Fibroblast of skin of back (primary cell): ENCODE results near the gene TCEAL3. TPM values are rescaled to one million over a fixed set of nuclear protein-coding genes. Genes with fewer than 3 reads are reported as not detected.
"Not testable (repeated sequence)": the region's sequence is repeated elsewhere in the genome, so short reads cannot be mapped to it uniquely, and the experiment has no call there.

Experiments
- DNase-seq: peaks from one replicate; pipeline ENCODE4 v3.0.0-alpha.2; 2013
- polyA plus RNA-seq, 2 experiments: library from polyadenylated mRNA; unstranded; fragments of 120-200 nt; gene quantifications; one replicate each; pipeline ENCODE4 v1.2.1, GENCODE V29; 2013; ENCODE audit not compliant: insufficient read length in 2 of 2

The TCEAL3 gene
- polyA plus RNA-seq (2013, experiment 1 of 2; ENCODE audit: insufficient read length), result 49.3 TPM
- polyA plus RNA-seq (2013, experiment 2 of 2; ENCODE audit: insufficient read length), result 76.8 TPM

- DNase-seq, result peak; percentile 52
These were observed at the start of gene TCEAL3 for GRCh38 chrX:103607364-103608305. TCEAL3 (plus strand) TSS chrX:103607963; CDS start chrX:103609065, 1,102 bp downstream.

- DNase-seq, result no peak
These were observed 47.5 kb upstream of the TCEAL3 start for GRCh38 chrX:103560256-103560655.

GRCh38 chrX:103562801-103563200, 45.0 kb upstream of the TCEAL3 start:
- DNase-seq, result peak; percentile 27

- DNase-seq, result no peak
These were observed 42.6 kb upstream of the TCEAL3 start for GRCh38 chrX:103565197-103565596.

GRCh38 chrX:103565752-103566151, 42.0 kb upstream of the TCEAL3 start:
- peak; percentile 54 for DNase-seq

- DNase-seq, result no peak
These were observed 36.6 kb upstream of the TCEAL3 start for GRCh38 chrX:103571121-103571520.

- DNase-seq, result no peak
These were observed 36.0 kb upstream of the TCEAL3 start for GRCh38 chrX:103571726-103572125.

- DNase-seq, result no peak
These were observed 34.6 kb upstream of the TCEAL3 start for GRCh38 chrX:103573202-103573601.

GRCh38 chrX:103584596-103584995, 23.2 kb upstream of the TCEAL3 start:
- no peak for DNase-seq

GRCh38 chrX:103585411-103586313, 22.1 kb upstream of the TCEAL3 start, which contains the start of gene TCEAL4:
TCEAL4 (plus strand) TSS chrX:103585515; CDS start chrX:103586676, 1,161 bp downstream.
- peak; percentile 28 for DNase-seq

GRCh38 chrX:103586314-103586646, 21.5 kb upstream of the TCEAL3 start:
- DNase-seq, result peak; percentile 2

GRCh38 chrX:103586659-103587058, 21.1 kb upstream of the TCEAL3 start:
- DNase-seq, result no peak

GRCh38 chrX:103592295-103592694, 15.5 kb upstream of the TCEAL3 start:
- not testable (repeated sequence) for DNase-seq

GRCh38 chrX:103595202-103595601, 12.6 kb upstream of the TCEAL3 start:
- not testable (repeated sequence) for DNase-seq

GRCh38 chrX:103608306-103608963, 672 bp downstream of the TCEAL3 start:
- DNase-seq, result no peak

GRCh38 chrX:103610282-103610681, 2.5 kb downstream of the TCEAL3 start:
- no peak for DNase-seq

GRCh38 chrX:103613362-103613890, 5.7 kb downstream of the TCEAL3 start:
- DNase-seq, result peak; percentile 57

- peak; percentile 73 for DNase-seq
These were observed 7.2 kb downstream of the TCEAL3 start for GRCh38 chrX:103614999-103615398.

GRCh38 chrX:103615781-103616371, 8.1 kb downstream of the TCEAL3 start:
- DNase-seq, result peak; percentile 54

- no peak for DNase-seq
These were observed 9.0 kb downstream of the TCEAL3 start for GRCh38 chrX:103616676-103617186.

- no peak for DNase-seq
These were observed 16.3 kb downstream of the TCEAL3 start for GRCh38 chrX:103624111-103624510.
